Left ventricle myocardium superior (tissue), 1 donor: ENCODE measurements around the gene ACE. TPM values are rescaled to one million over a fixed set of nuclear protein-coding genes. Genes with fewer than 3 reads are reported as not detected.

Experiments used
- ATAC-seq: fragments of 200-7000 bp; cut with Tn5 transposase; one replicate; pipeline ENCODE4 v1.9.1; 2020; ENCODE audit warnings: mild to moderate bottlenecking, moderate library complexity
- DNase-seq: peaks from one replicate; pipeline ENCODE4 v3.0.0-alpha.2; 2020
- intact Hi-C: fragments of 100-400 bp; cut with micrococcal nuclease; formaldehyde crosslinking; loops from one replicate; pipeline ENCODE4 v1.11.0; 2022
- total RNA-seq: library from RNA; stranded (reverse); fragmentation: NEBNext Ultra II Directional; extraction: Animal tissue kit (Norgen Biotek cat#: 25700); gene quantifications from one replicate; pipeline ENCODE4 v1.2.1, GENCODE V29; 2021
- donor health status: DM: no; HTN: yes; CAD: no; lungs with severe emphysema.

Gene ACE
- total RNA-seq, 1 donor from 2014 or later, result 5.6 TPM

DNA sequence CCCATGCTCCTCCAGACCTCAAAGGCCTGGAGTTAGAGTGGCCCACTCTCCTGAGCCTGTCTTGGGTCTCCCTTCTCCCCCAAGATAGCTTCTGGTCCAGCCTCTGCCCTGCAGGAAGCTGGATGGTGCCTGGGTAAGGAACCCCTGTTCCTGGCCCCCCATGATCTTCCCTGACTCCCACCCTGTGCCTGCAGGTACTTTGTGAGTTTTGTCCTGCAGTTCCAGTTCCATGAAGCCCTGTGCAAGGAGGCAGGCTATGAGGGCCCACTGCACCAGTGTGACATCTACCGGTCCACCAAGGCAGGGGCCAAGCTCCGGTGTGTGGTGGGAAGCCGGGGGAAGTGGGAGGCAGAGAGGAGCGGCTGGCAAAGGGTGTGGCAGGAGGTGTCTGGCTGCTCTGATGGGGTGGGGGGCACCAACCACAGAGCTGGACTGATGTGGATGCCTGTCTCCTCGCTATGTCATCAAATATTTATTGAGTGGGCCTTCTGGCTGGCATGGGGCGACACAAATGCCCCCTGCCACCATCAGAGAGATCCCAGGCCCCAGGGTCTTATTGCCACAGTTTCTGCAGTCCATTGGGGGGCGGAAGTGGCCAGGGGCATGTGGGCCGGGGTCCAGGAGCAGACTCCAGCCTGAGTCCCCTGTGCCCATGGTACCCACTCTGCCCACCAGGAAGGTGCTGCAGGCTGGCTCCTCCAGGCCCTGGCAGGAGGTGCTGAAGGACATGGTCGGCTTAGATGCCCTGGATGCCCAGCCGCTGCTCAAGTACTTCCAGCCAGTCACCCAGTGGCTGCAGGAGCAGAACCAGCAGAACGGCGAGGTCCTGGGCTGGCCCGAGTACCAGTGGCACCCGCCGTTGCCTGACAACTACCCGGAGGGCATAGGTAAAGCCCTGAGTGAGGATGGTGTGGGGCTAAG, 7.1 kb downstream of the ACE start:
- intact Hi-C loops, result no loop called here
- ATAC-seq, result no peak
- no peak for DNase-seq

DNA sequence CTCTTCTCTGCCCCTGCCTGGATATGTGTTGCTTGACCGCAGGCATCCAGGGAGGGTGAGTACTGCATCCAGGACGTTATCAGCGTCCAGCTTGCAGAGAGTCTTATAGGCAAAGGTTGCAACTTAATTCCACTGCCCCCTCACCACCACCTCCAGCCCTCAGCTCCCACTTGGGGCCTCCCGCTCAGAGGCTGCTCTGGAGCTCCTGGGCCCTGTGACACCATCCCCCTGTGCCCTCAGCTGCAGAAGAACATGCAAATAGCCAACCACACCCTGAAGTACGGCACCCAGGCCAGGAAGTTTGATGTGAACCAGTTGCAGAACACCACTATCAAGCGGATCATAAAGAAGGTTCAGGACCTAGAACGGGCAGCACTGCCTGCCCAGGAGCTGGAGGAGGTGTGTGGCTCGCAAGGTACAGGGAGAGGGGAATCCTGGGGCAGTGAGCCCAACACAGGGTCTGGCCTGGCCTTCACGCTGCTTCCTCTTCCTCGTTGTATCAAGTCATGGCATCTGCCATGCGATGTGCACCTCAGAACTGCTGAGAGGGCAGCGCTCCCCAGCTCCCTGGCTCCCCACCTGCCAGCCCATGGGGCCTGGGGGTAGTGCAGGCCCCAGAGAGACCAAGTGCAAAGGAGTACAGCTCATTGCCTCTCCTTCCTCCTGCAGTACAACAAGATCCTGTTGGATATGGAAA, 9.6 kb downstream of the ACE start:
- intact Hi-C loops, result no loop called here
- ATAC-seq, result no peak

GRCh38 chr17:63487014-63487339, 10.1 kb downstream of the ACE start:
- DNase-seq, result no peak
- intact Hi-C loops, result no loop called here
- no peak for ATAC-seq

More for the DNA sequence above, 9.6 kb downstream of the ACE start:
- no peak for DNase-seq

GRCh38 chr17:63488851-63489250, 12.0 kb downstream of the ACE start:
- intact Hi-C loops, result no loop called here
- no peak for DNase-seq
- no peak for ATAC-seq

DNA sequence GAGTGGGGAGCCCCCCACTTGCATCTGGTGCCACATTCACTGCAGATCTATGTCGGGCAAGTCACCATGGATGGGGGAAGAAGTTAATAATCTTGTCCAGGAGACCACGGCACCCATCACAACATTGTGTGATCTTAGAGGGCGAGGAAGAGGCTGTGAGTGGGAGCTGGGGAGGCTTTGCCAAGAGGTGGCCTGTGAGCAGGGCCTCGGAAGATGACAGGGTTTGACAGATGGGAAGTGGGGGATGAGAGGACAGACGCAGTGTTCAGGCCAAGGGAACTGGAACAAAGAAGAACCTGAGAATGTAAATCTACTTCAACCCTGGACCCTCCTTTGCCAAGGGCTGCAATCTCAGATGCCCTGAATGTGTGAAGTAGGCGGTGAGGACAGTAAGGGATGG, 12.4 kb downstream of the ACE start:
- intact Hi-C loops, result no loop called here
- no peak for DNase-seq

DNA sequence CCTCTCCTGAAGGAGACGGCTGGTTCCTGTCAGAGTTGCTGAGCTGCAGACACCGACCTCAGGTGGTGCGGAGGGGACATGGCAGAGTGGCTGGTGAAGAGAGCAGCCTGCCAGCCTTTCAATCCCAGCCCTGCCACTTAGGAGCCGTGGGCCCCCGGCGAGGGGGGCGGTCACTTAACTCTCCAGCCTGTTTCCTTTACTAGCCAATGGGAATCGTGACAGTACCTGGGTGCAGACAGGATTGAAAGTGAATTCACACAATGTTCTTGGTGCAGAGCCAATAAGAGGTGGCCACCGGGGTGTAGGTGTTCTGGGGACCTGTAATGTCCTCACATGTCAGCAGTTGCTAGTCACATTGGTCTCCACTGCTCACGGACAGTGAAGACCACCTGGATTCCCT, 13.5 kb downstream of the ACE start:
- intact Hi-C loops, result no loop called here
- ATAC-seq, result peak; percentile 18
- DNase-seq, result no peak

More for the DNA sequence above, 12.4 kb downstream of the ACE start:
- ATAC-seq, result no peak

GRCh38 chr17:63490858-63491400, 14.1 kb downstream of the ACE start:
- intact Hi-C loops, result no loop called here
- no peak for ATAC-seq
- DNase-seq, result no peak

- ATAC-seq (no peak), DNase-seq (no peak)
- intact Hi-C loops, result no loop called here
Observed at GRCh38 chr17:63491413-63491812, 14.6 kb downstream of the ACE start.

DNA sequence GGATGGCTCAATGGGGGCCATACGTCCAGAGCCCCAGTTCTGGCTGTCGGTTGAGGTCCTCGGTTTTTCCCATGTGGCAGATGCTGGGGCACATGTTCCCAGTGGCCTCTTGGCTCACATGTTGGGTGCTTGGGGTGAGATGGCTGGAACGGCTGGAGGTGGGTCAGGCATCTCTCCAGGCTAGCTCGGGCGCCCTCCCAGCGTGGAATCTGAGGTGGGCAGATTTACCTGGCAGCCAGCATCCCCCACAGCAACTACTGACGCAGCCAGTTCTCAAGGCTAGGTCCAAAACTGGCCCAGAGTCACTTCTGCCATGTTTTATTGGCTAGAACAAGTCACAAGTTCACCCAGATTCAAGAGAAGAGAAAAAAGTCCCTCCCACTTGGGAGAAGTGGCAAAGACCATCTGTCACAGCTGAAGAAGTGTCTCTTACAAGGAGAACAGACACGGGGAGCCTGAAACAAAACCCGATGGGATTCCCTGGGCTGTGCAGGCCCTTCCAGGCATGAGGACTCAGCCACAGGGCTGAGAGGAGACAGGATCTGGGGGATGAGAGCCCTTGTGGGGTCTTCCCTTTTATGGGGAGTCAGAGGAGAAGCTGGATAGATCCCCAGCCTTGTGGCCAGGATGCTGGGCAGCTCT, 15.2 kb downstream of the ACE start:
- ATAC-seq, result no peak
- no peak for DNase-seq
- intact Hi-C loops, result no loop called here

- ATAC-seq, result no peak
- DNase-seq, result no peak
- intact Hi-C loops, result no loop called here
Observed at GRCh38 chr17:63492940-63493339, 16.1 kb downstream of the ACE start.

- DNase-seq (no peak), ATAC-seq (no peak)
- intact Hi-C loops, result no loop called here
Observed at GRCh38 chr17:63493411-63493810, 16.6 kb downstream of the ACE start.

GRCh38 chr17:63494300-63494928, 17.6 kb downstream of the ACE start:
- intact Hi-C loops, result no loop called here
- ATAC-seq (no peak), DNase-seq (no peak)

GRCh38 chr17:63495491-63495890, 18.6 kb downstream of the ACE start:
- intact Hi-C loops, result no loop called here
- DNase-seq, result no peak

DNA sequence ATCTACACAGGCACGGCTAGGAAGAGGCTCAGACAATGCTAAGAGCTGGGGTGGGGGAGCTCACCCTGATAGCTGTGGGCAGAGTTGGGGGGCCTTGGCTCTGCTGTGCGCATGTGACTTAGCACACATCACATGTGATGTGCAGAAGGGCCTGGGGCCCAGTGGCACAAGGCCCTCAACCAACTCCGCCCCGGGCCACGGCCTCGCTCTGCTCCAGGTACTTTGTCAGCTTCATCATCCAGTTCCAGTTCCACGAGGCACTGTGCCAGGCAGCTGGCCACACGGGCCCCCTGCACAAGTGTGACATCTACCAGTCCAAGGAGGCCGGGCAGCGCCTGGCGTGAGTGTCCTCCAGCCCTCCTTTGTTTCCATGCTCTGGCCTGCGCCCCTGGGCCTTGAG, 19.3 kb downstream of the ACE start:
- DNase-seq, result no peak
- ATAC-seq, result no peak
- intact Hi-C loops, result no loop called here

More at GRCh38 chr17:63495491-63495890, 18.6 kb downstream of the ACE start:
- ATAC-seq, result no peak

GRCh38 chr17:63496663-63497400, 20.0 kb downstream of the ACE start:
- intact Hi-C loops, result no loop called here
- DNase-seq (no peak), ATAC-seq (no peak)

GRCh38 chr17:63497708-63498483, 21.0 kb downstream of the ACE start:
- ATAC-seq (no peak), DNase-seq (no peak)

DNA sequence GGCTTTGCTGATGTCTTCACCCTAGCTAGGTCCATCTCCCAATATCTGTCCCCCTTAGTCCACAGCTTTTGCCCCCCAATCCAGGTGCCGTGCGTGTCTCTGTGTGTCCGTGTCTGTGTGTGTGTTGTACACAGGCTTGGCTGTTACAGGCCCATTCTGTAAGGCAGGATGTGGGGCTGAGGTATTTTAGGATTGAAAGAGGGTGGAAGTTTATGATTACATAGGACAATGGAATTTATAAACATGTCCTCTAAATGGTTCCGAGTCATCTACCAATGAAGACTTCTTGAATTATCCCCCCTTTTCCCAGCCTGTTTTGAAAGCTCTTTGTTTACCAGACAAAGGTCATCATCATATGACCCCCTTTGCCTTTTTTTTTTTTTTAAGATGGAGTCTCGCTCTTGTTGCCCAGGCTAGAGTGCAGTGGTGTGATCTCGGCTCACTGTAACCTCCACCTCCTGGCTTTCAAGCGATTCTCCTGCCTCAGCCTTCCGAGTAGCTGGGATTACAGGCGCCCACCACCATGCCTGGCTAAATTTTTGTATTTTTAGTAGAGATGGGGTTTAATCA, 21.9 kb downstream of the ACE start:
- no peak for ATAC-seq
- no peak for DNase-seq
- intact Hi-C loops, result no loop called here

More at GRCh38 chr17:63497708-63498483, 21.0 kb downstream of the ACE start:
- intact Hi-C loops, result no loop called here
